Ishikawa (cell line): ENCODE data around the gene LYRM1.

Experiments used
- CEBPB ChIP-seq: IDR thresholded peaks from 2 replicates; pipeline ENCODE4 v1.6.1; 2012
- CREB1 ChIP-seq: IDR thresholded peaks from 2 replicates; pipeline ENCODE4 v1.6.1; 2012; ENCODE audit warnings: low read depth
- EGR1 ChIP-seq: IDR thresholded peaks from 2 replicates; pipeline ENCODE4 v1.6.1; 2012
- EP300 ChIP-seq: IDR thresholded peaks from 2 replicates; pipeline ENCODE4 v1.6.1; 2012; ENCODE audit warnings: borderline replicate concordance
- FOXM1 ChIP-seq: IDR thresholded peaks from 2 replicates; pipeline ENCODE4 v1.6.1; 2012; ENCODE audit warnings: low read depth, borderline replicate concordance
- MAX ChIP-seq: IDR thresholded peaks from 2 replicates; pipeline ENCODE4 v1.6.1; 2012
- NFIC ChIP-seq: IDR thresholded peaks from 2 replicates; pipeline ENCODE4 v1.6.1; 2012
- RAD21 ChIP-seq: IDR thresholded peaks from 2 replicates; pipeline ENCODE4 v1.6.1; 2012; ENCODE audit warnings: low read depth
- TAF1 ChIP-seq: IDR thresholded peaks from 2 replicates; pipeline ENCODE4 v1.6.1; 2012; ENCODE audit warnings: low read depth, mild to moderate bottlenecking
- TCF12 ChIP-seq: IDR thresholded peaks from 2 replicates; pipeline ENCODE4 v1.6.1; 2012; ENCODE audit warnings: low read depth
- TEAD4 ChIP-seq: IDR thresholded peaks from 2 replicates; pipeline ENCODE4 v1.6.1; 2012
- YY1 ChIP-seq: IDR thresholded peaks from 2 replicates; pipeline ENCODE4 v1.6.1; 2012; ENCODE audit warnings: low read depth
- ZBTB7A ChIP-seq: IDR thresholded peaks from 2 replicates; pipeline ENCODE4 v1.6.1; 2012; ENCODE audit warnings: low read depth
- TF ChIP-seq, protein P1 (sequence below): IDR thresholded peaks from 2 replicates; pipeline ENCODE4 v1.6.1; 2012; ENCODE audit warnings: low read depth, mild to moderate bottlenecking
- TF ChIP-seq, protein P2 (sequence below): IDR thresholded peaks from 2 replicates; pipeline ENCODE4 v1.6.1; 2012

Gene LYRM1

DNA sequence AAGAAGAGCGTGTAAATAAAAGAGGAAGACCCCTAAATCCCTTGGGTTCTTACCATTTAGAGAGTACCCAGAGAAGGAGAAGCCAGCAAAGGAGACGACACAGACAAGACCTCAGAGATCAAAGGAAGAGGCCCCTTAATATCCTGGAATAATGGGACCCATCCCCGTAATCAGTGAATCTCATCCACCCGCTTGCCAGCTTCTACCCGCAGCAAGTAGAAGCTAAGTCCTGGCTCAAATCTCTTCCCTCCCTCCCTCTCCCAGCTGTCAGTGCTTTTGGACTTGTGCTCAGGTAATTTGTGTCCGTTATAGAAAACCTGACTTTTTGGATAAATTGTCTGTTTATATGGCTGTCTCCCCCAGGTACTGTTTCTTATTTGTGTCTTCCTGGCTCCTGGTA lies 1.9 kb downstream of the LYRM1 start:
- TF ChIP-seq YY1, result no peak
- no peak for TF ChIP-seq CEBPB
- no peak for TF ChIP-seq EP300
- TF ChIP-seq, protein P1, sequence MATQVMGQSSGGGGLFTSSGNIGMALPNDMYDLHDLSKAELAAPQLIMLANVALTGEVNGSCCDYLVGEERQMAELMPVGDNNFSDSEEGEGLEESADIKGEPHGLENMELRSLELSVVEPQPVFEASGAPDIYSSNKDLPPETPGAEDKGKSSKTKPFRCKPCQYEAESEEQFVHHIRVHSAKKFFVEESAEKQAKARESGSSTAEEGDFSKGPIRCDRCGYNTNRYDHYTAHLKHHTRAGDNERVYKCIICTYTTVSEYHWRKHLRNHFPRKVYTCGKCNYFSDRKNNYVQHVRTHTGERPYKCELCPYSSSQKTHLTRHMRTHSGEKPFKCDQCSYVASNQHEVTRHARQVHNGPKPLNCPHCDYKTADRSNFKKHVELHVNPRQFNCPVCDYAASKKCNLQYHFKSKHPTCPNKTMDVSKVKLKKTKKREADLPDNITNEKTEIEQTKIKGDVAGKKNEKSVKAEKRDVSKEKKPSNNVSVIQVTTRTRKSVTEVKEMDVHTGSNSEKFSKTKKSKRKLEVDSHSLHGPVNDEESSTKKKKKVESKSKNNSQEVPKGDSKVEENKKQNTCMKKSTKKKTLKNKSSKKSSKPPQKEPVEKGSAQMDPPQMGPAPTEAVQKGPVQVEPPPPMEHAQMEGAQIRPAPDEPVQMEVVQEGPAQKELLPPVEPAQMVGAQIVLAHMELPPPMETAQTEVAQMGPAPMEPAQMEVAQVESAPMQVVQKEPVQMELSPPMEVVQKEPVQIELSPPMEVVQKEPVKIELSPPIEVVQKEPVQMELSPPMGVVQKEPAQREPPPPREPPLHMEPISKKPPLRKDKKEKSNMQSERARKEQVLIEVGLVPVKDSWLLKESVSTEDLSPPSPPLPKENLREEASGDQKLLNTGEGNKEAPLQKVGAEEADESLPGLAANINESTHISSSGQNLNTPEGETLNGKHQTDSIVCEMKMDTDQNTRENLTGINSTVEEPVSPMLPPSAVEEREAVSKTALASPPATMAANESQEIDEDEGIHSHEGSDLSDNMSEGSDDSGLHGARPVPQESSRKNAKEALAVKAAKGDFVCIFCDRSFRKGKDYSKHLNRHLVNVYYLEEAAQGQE, result no peak
- no peak for TF ChIP-seq FOXM1
- TF ChIP-seq TEAD4, result no peak
- TF ChIP-seq TCF12, result no peak
- TF ChIP-seq MAX, result no peak
- TF ChIP-seq TAF1, result no peak
- TF ChIP-seq EGR1, result no peak

DNA sequence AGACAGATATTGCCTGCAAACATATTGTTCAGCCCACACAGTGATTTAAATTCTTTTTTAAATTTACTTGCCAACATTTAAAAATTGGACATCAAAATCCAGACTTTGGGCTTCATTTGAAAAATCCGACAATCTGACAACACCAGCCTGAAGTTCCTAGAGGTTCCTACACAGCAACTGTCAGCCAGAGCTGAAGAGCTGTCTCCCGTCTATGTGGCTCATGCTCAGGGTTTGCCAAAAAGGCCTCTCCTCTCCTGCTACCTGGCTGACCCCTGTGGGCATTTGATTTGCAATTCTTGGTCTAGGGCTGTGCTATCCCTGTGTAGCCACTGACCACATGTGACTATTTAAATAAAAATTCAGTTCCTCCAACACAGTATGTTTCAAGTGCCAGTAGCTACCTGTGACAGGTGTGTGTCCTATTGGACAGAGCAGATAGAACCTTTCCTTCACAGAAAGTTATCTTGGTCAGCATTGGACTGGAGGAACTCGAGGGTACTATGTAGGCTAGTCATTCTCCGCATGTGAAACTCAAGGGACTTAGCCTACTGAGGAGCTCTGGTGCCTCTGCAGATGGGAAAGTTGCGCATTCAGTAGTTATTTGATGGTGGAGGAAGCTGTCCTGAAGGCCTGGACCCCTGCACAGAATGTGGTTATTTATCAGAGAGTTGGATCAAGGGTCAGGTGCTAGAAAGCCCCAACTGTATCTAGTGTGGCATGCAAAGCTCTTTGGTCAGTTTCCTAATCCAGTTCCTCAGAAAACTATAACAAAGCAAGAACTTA lies 2.7 kb downstream of the LYRM1 start:
- TF ChIP-seq YY1 (no peak), EP300 (no peak), CREB1 (no peak), ZBTB7A (no peak), MAX (no peak), EGR1 (no peak), TAF1 (no peak)
- TF ChIP-seq, protein P2, sequence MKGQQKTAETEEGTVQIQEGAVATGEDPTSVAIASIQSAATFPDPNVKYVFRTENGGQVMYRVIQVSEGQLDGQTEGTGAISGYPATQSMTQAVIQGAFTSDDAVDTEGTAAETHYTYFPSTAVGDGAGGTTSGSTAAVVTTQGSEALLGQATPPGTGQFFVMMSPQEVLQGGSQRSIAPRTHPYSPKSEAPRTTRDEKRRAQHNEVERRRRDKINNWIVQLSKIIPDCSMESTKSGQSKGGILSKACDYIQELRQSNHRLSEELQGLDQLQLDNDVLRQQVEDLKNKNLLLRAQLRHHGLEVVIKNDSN, result no peak
- TF ChIP-seq, protein P1, result no peak

DNA sequence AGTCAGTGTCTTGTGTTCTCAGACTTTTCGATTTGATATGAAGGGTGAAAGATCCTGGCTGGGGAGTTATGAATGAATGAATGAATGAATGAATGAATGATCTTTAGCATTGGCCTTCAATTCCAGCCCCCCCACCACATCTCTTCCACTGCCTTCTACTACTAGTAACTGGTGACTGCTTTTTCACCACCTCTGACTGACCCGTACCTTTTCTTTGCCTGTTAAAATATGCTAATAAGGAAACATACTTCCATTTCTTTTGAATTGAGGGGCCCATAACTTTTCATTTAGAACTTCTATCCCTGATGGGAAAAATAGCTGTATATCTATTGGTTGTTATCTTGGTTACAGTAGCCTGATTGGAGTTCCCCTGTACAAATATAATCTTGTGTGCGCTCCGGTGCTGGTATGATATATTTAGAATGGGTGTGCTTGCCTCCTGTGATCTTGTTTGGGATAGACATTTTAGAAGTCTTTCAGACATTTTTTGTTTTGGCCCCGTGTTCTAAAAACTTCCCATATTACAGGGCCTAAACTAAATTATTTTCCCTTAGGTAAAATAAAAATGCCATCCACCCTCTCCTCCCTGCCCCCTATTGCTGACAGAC lies 3.4 kb downstream of the LYRM1 start:
- no peak for TF ChIP-seq TAF1
- TF ChIP-seq CREB1, result no peak
- TF ChIP-seq TCF12, result no peak
- TF ChIP-seq, protein P2, result no peak

DNA sequence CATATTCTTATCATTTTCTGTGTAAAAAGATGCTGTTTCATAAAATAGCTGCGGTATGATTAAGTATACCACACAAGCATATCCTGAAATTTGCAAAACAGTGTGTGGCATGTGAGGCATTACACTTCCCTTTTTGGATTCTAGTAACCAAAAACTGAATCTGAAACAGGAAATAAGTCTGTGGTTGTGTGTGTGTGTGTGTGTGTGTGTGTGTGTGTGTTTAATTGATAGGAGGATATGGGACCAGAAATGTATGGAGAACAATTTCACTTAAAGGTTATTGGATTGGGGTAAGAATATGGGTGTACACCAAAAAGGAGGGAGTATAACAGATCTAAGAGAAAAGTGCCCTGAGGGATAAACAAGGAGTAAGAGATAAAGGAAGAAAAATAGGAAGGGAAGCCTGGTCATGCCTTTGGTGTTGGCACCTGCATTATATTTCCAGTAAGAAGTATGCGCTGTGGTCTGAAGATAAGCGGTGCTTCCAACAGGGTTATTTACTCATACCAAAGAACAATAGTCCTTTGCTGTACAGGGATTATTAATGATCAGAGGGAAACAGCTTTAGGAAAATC lies 4.0 kb downstream of the LYRM1 start:
- TF ChIP-seq, protein P2, result no peak
- TF ChIP-seq CREB1 (no peak), ZBTB7A (no peak), NFIC (no peak), EGR1 (no peak), YY1 (no peak), FOXM1 (no peak), TEAD4 (no peak), RAD21 (no peak), MAX (no peak), CEBPB (no peak), TCF12 (no peak), TAF1 (no peak), EP300 (no peak)
- TF ChIP-seq, protein P1, result no peak
